Mucosa of gallbladder (tissue), 1 donor: Measurements from ENCODE around the gene ENTPD5. TPM values are rescaled to one million over a fixed set of nuclear protein-coding genes. Genes with fewer than 3 reads are reported as not detected.

Source experiments
- DNase-seq: peaks from one replicate; pipeline ENCODE4 v3.0.0-alpha.2; 2020; ENCODE audit warnings: low spot score
- total RNA-seq: library from RNA; stranded (reverse); gene quantifications from one replicate; pipeline ENCODE4 v1.2.1, GENCODE V29; 2021
- donor health status: DM: no; HTN: no; CAD: no.

ENTPD5 gene, protein sequence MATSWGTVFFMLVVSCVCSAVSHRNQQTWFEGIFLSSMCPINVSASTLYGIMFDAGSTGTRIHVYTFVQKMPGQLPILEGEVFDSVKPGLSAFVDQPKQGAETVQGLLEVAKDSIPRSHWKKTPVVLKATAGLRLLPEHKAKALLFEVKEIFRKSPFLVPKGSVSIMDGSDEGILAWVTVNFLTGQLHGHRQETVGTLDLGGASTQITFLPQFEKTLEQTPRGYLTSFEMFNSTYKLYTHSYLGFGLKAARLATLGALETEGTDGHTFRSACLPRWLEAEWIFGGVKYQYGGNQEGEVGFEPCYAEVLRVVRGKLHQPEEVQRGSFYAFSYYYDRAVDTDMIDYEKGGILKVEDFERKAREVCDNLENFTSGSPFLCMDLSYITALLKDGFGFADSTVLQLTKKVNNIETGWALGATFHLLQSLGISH
- total RNA-seq: 43.1 TPM

DNA sequence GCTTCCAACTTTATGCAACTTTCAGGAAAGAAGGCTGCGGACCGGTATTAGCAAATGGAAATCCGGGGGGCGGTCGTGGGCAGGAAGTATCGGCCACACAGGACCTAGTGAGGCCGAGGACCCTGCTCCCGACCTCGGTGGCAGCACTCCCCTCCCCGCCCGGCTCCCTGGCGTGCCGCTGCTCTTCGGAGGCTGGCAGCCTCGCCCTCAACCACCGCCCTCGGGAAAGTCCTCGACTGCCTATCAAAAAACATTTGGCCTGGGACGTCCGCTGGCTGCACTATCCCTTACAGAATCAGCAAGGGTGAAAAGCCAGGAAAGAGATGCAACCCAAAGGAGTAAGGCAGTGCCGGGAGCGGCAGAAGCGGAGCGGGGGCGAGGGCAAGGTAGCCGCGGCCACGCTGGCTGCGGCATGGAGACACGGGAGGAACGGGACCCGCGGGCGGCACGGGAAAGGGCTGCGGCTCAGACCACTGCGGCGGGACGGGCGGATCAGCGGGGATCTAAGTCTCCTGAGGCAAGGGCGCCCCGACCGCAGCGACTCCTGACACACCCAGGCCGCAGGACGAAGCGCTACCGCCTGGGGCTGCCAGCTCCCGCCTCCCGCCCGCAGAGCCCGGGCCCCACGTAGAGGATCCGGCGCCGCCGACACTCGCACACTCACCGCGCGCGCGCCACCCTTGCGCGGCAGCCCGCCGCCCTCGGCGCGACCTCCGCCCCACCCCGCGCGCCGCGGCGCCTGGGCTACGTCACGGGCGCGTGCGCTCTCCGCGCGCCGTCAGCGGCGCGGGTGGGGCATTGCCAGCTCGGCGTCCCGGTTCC is at the start of gene ENTPD5, which contains the start of gene BBOF1:
TSS of gene ENTPD5 (minus strand) at position 703 of the 822 bp plus-strand sequence. CDS start 31,186 bp downstream, outside the sequence.
TSS of gene BBOF1 (plus strand) at position 764 of the 822 bp plus-strand sequence. CDS start 130 bp downstream, outside the sequence.
- DNase-seq: peak; percentile 86

DNA sequence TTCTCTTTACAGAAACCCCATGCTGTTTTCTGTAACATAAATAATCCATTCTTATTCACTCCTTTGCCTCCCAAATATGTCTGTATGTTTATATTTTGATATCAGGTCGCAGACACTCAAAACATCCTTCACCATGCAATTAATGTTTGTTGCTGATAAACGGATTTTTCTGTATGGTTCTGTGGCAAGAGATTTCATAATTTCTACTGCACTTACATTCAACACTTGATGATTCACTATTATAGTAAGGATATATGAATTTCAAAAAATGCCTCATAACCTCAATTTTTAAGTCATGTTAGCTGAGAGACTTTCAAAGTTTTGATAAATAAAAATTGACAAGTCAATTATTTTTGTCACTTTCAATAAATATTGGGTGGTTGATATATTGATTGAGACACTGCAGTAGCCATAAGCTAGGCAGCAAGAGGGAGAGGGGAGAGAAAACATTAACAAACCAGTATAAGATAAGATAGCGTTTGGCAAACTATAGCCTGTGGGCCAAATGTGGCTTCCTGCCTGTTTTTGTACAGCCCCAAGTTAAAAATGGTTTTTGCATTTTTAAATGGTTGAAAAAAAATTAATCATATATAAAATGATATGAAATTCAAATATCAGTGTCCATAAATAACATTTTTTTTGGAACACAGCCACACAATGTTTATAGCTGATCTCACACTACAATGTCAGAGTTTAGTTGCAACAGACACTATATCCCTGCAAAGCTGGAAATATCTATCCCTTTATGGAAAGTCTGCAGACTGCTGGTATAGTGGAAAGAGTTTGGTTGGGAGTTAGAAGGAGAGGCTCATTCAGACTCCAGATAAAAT is 46.9 kb upstream of the ENTPD5 start:
- DNase-seq: no peak

DNA sequence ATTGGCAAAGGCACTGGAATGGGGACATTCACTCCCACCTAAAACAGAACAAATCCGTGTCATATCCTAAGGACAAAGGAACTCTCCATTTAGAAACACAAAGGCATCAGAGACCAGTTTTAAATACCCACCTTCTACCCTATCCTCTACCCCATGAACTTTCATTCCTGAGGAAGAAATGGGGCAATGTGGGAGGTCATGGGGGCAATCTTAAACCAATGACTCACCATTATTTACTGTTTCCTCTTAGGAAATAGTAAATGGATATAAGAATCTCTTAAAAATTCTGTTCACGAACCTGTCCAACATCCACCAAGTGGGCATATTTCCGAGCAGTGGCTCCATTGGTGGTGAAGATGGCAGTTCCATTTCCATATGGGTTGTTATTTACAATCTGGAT is 45.8 kb upstream of the ENTPD5 start:
- no peak for DNase-seq

DNA sequence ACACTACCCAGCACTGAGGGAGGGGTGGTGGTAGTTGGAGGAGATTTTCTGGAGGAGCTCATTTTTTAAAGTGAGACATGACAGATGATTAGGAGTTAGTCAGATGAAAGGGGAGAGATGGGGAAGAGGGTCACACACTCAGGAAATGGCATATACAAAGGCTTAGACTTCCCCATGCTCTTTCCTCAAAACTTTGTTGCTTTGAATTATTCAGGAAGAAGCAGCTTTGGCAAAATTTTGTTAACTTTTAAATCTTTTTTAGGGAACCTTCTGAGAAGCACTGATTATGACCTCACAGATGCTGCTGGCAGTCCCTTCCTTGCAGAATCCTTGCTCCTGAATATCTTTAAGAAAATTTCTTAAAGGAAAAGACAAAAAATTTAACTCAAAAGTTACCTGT is 45.3 kb upstream of the ENTPD5 start:
- no peak for DNase-seq

DNA sequence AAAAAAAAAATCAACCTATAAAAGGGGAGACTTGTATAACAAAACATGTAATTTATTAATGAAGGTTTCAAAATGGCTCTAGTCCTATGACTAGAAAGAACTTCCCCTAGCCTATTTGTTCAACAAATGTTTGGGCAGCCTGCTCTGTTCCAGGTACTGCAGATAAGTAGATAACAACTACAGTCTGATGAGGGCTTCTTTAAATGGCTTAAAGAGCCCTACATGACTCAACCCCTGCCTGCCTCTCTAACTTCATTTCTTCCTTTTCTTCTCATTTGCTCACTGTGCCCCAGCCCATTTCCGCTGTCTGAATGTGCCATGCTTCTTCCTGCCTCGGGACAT is 43.7 kb upstream of the ENTPD5 start:
- DNase-seq: no peak

DNA sequence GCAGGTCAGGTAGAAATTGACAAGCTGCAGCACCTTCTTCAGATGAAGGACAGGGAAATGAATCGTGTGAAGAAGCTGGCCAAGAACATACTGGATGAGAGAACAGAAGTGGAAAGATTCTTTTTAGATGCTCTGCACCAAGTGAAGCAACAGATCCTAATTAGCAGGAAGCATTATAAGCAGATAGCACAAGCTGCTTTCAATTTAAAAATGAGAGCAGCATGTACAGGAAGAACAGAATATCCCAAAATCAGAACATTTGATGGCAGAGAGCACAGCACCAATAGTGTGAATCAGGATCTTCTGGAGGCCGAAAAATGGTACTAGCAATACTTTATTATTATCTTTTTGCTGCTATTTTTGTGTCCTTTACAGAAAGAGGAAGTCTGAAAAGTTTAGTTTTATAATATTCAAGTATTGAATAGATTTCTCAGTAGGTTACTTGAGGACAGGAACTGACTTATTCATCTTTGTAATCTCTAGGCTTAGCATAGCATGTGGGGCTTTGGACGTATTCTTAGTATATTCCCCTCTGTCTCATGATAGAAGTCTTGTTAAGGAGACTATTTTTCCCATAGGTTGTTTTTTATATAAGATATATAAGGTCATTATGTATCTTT is 30.9 kb upstream of the ENTPD5 start:
- no peak for DNase-seq

DNA sequence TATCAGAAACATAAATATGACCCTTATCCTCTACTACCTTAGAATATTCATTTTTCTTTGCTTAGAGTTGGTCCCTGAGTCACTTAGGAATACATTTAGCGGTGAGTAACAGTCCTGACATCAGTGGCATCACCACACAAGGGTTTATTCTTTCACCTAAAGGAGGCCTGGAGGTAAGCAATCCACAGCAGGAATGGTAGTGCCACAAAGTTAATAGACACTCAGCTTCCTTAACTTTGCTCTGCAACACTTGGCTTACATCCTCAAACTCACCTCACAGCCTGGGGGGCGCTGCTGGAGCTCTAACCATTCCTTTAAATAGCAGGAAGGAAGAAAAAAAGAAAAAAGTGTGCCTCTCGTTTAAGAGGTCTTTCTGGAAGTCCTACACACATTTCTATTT is 29.2 kb upstream of the ENTPD5 start:
- DNase-seq: no peak

DNA sequence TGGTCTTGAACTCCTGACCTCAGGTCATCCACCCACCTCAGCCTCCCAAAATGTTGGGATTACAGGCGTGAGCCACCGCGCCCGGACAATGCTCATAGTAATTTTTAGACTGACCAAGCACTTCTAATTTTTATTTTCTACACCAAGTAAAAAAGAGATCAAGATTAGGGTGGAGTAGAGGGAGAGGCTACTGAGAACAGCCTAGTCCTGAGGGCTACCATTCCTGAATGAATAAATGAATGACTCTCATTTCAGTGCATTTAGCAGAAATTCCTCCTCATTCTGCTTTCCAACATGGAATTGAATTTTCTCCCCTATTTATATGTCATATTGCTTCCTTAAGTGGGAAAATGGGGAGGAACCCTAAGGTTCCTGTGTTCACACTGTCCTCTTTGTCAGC is 26.4 kb upstream of the ENTPD5 start:
- DNase-seq: no peak

DNA sequence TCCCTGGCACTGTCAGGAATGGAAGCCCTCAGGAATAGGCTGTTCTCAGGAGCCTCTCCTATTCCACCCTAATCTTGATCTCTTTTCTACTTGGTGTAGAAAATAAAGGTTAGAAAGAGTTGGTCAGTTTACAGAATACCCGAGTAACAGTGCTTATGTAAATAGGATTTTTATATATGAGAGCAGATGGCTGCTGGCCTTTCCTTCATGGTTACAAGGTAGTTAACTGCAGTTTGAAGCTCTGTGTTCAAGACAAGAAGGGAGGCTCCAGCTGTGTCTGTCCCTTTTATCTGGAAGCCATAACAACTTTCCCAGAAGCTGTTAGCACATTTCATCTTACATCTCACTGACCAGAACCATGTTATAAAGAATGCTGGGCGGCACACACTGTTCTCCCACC is 23.2 kb upstream of the ENTPD5 start:
- no peak for DNase-seq

DNA sequence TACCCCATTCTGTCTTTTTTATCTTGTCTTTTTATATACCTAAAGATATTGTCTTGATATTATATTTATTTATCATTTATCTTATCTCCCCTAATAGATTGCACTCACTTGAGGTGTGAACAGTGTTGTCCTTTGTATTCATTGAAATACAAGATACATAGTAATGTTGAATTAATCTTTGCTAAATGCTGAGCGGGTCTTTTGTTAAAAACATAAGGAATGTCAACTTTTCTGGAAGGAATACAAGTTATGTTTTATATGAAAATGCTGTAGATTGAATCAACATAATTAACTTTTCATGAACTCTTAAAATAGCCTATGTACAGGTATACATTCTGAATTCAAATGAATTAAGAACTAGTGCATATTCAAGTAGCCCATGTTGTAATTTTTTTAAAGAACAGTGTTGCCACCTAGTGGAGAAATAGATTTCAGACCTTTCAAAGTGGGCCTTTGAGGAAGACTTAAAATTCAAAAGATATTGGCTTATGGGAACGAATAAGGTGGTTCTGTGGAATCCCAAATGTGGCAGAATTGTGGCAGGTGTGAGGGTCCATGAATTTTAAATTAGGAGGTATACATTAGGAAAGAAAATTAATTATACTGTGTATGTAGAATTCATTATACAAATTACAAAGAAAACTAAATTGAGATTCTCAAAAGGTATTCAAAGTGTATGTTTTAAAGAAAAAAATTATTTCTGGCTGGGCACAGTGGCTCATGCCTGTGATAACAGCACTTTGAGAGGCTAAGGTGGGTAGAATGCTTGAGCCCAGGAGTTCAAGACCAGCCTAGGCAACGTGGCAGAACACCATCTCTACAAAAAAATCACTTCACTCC is 19.2 kb upstream of the ENTPD5 start:
- no peak for DNase-seq

DNA sequence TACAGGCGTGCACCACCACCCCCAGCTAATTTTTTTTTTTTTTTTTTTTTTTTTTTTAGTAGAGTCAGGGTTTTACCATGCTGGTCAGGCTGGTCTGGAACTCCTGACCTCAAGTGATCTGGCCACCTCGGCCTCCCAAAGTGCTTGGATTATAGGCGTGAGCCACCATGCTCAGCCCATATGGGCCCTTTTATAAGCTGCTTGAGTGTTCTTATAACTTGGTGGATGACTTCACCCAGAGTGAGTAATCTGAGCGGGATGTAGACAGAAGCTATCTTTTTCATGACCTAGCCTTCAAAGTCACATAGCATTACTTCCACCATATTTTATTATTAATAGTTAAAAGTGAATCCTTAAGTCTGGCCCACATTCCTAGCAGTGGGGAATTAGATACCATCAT is 16.5 kb upstream of the ENTPD5 start:
- no peak for DNase-seq

DNA sequence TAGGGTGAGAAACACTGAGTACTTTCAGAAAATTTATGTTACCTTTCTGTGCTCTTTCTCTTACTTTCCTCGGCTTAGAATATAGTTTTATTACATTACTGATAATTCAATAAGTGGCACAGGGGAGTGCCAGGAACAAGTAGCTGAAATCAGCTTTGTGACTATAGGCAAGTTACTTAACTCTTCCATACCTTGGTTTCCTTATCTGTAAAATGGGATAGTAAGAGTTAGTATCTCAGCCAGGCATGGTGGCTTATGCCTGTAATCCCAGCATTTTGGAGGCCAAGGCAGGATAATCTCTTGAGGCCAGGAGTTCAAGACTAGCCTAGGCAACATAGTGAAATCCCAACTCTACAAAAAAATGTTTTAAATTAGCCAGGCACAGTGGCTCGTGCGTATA is 15.5 kb upstream of the ENTPD5 start:
- DNase-seq: no peak

DNA sequence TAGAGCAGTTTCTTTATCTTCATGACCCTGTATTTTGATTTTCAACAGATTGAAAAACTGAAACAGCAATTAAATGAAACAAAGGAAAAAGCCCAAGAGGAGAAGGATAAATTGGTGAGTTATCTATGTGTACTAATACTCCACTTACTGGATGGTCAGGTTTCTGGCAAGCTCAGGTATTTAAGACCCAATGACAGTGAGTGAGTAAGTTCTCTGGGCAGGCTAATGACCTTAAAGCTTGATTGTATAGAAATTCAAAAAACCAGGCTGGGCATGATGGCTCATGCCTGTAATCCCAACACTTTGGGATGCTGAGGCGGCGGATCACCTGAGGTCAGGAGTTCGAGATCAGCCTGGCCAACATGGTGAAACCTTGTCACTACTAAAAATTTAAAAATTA is 10.0 kb upstream of the ENTPD5 start:
- DNase-seq: no peak

DNA sequence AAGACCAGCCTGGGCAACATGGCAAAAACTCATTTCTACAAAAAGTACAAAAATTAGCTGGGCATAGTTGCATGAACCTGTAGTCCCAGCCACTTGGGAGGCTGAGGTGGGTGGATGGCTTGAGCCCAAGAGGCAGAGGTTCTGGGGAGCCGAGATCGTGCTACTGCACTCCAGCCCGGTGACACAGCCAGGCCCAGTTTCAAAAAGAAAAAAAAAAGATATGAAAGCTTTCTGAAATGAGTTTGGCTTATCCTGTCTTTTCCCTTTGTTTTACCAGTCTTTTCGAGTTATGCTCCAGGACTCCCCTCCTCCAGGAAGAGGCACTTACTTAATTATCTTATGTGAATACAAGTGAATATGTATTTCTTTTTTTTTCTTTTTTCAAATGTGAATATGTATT is 3.3 kb upstream of the ENTPD5 start:
- DNase-seq: no peak

DNA sequence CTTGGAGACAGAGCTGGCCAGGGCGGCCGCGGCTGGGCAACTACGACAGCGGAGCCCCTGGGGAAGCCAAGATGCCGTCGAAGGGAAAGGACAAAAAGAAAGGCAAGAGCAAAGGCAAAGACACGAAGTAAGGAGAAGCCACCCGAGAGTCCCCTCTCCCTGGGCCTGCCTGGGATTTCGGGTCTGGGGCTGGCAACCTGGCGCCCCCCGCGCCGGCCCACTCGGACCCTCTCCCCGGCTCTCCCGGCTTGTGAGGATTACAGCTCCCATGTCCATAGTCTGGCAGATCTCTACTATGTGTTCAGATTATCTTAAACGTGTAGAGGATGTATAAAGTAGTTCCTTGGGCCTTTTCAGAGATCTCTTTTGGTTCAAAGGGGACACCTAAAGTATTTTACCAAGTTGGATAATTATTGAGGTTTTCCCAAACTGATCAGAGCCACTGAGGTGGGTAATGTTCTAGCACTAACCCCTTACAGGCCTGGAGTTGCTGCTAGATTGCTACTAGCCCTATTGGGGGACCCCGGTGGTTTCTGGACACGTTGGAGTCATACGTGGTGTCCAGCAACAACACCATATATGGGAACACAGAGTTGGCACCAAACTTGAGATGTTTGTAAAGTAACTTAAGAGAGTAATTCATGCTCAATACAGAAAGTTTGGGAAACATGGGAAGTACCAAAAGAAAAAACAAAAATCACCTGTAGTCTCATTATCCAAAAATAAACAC is 485 bp upstream of the ENTPD5 start:
- DNase-seq: no peak

DNA sequence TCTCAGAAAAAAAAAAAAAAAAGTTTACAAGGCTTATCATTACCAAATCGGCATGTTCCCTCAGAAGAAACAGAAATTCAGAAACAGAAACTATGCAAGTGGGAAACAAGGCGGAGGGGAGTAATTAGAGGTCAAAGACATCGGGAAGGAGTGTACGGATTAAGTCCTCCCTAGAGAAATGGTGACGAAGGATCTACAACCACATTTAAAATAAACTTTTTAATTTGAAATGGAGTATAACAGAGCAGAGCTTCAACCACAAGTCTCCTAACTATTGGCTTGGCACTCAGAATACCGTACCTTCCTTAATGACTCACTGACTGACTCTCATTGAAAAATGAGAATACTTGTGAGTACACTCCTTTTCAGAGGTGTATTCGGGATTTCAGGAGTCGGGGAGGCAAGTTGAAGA is 908 bp downstream of the ENTPD5 start:
- DNase-seq: no peak

DNA sequence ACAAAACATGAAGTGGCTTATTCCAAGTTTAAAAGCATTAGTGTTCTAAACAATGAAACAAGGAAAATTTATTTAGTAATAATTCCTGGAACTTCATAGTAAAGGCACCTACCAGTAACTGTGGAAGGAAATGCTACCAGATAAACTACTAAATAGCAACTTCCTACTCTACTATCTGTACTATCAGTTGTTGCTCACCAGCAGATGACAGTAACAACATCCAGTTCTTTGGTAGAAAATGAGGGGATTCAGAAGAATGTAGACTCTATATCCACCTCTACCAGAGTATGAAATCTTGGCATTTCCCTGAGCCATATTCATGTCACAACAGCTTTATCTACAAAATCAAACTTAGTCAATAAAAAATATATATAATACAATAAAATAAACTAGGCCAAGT is 3.1 kb downstream of the ENTPD5 start:
- no peak for DNase-seq

DNA sequence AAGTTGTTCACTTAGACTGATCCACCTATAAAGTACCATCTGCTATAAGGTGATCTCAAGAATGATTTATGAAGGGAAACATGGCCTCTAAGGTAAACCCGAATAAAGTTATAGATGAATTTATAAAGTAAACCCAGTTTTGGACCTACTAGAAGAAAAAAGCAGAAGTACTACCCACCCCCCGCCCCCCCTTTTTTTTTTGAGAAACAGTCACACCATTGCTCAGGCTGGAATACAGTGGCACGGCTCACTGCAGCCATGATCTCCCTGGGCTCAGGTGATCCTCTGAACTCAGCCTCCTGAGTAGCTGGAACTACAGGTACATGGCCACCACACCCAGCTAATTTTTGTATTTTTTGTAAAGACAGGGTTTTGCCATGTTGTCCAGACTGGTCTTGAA is 3.9 kb downstream of the ENTPD5 start:
- no peak for DNase-seq

DNA sequence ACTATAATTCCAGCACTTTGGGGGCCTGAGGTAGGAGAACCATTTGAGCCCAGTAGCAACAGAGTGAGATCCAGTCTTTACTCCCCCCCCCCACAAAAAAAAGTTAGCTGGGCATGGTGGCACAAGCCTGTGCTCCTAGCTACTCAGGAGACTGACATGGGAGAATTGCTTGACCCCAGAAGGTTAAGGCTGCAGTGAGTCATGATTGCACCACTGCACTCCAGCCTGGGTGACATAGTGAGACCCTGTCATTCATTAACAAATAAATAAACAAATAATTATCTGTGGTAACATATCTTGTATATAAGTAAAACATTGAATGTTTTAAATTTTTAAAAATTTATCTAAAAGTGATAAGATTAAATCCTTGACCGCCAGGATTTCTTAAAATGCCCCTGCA is 4.8 kb downstream of the ENTPD5 start:
- peak; percentile 45 for DNase-seq
